Smooth muscle cell of bladder (primary cell): Measurements from ENCODE around the gene DKK1. TPM values are rescaled to one million over a fixed set of nuclear protein-coding genes. Genes with fewer than 3 reads are reported as not detected.

Experiments used
- total RNA-seq: library from RNA; depleted of rRNA; stranded (reverse); fragments of >200 nt; gene quantifications from 2 replicates; pipeline ENCODE4 v1.2.3, GENCODE V29; 2014

The DKK1 gene, protein sequence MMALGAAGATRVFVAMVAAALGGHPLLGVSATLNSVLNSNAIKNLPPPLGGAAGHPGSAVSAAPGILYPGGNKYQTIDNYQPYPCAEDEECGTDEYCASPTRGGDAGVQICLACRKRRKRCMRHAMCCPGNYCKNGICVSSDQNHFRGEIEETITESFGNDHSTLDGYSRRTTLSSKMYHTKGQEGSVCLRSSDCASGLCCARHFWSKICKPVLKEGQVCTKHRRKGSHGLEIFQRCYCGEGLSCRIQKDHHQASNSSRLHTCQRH
- 71.7 and 165 TPM in 2 replicates for total RNA-seq

DNA sequence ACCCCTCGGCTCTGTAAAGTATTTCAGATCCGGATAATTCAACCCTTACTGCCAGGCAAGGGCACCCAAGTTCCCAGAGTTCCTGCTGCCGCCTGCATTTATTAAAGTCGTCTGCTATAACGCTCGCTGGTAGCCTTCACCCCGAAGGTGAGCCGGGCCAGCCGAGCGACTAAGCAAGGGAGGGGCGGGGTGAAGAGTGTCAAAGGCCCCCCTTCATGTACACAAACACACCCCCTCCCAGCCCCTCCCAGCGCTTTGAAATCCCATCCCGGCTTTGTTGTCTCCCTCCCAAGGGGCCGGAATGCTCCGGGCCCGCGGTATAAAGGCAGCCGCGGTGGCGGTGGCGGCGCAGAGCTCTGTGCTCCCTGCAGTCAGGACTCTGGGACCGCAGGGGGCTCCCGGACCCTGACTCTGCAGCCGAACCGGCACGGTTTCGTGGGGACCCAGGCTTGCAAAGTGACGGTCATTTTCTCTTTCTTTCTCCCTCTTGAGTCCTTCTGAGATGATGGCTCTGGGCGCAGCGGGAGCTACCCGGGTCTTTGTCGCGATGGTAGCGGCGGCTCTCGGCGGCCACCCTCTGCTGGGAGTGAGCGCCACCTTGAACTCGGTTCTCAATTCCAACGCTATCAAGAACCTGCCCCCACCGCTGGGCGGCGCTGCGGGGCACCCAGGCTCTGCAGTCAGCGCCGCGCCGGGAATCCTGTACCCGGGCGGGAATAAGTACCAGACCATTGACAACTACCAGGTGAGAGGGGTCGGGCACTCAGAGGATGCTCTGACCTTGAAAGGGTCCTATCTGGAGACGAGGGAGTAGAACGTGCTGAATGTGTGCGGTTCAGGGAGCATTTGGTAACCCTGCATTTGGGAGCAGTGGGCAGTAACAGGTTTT, at the start of gene DKK1:
Gene DKK1, plus strand, starts transcription at position 349 of the 889 bp plus-strand sequence. Its CDS starts 154 bp downstream, at position 503.

